Peyer's patch (tissue), 4 donors: Measurements from ENCODE around the gene ASB14. TPM values are rescaled to one million over a fixed set of nuclear protein-coding genes. Genes with fewer than 3 reads are reported as not detected.
"Not testable (repeated sequence)": the region's sequence is repeated elsewhere in the genome, so short reads cannot be mapped to it uniquely, and the experiment has no call there.

Experiments
- DNase-seq, 3 donors: peaks; one replicate each; pipeline ENCODE4 v3.0.0-alpha.2; 2017 to 2019
- H3K27ac ChIP-seq, 4 donors: fragments of 200-600 bp; sonication (generic); one replicate each; pipeline ENCODE4 v1.5.1; 2016 to 2019
- H3K27me3 ChIP-seq, 2 donors: fragments of 200-600 bp; sonication (generic); one replicate each; pipeline ENCODE4 v1.5.1; 2019
- H3K36me3 ChIP-seq, 3 donors: fragments of 200-600 bp; sonication (generic); one replicate each; pipeline ENCODE4 v1.5.1; 2016 to 2019
- H3K4me1 ChIP-seq, 4 donors: fragments of 200-600 bp; sonication (generic); one replicate each; pipeline ENCODE4 v1.5.1; 2016 to 2019
- H3K4me3 ChIP-seq, 4 donors: fragments of 200-600 bp; sonication (generic); 1 replicate in 3 of 4; 2 replicates in 1 of 4; pipeline ENCODE4 v1.5.1; 2016 to 2019; ENCODE audit warnings: mild to moderate bottlenecking in 1 of 4
- H3K9me3 ChIP-seq, 4 donors: fragments of 200-600 bp; sonication (generic); one replicate each; pipeline ENCODE4 v1.5.1; 2016 to 2019; ENCODE audit warnings: mild to moderate bottlenecking in 1 of 4
- CTCF ChIP-seq, 6 experiments: fragments of 450-650 bp in 4 of 6; fragments of 200-600 bp in 2 of 6; sonication (generic) in 1 of 6; IDR thresholded peaks; one replicate each; pipeline ENCODE4 v1.5.1; 2017 to 2019; ENCODE audit warnings: antibody characterized with exemption in 6 of 6, mild to moderate bottlenecking in 3 of 6, moderate library complexity in 1 of 6
- POLR2A ChIP-seq, 2 donors: fragments of 450-650 bp; IDR thresholded peaks; one replicate each; pipeline ENCODE4 v1.5.1; 2017; ENCODE audit warnings: antibody characterized with exemption in 2 of 2, mild to moderate bottlenecking in 2 of 2, moderate library complexity in 2 of 2
- total RNA-seq, 4 donors: library from RNA; depleted of rRNA; stranded (reverse); fragments of >200 nt; gene quantifications; one replicate each; pipeline ENCODE4 v1.1.0, GENCODE V29; 2016

Gene ASB14
- not detected for total RNA-seq

DNA sequence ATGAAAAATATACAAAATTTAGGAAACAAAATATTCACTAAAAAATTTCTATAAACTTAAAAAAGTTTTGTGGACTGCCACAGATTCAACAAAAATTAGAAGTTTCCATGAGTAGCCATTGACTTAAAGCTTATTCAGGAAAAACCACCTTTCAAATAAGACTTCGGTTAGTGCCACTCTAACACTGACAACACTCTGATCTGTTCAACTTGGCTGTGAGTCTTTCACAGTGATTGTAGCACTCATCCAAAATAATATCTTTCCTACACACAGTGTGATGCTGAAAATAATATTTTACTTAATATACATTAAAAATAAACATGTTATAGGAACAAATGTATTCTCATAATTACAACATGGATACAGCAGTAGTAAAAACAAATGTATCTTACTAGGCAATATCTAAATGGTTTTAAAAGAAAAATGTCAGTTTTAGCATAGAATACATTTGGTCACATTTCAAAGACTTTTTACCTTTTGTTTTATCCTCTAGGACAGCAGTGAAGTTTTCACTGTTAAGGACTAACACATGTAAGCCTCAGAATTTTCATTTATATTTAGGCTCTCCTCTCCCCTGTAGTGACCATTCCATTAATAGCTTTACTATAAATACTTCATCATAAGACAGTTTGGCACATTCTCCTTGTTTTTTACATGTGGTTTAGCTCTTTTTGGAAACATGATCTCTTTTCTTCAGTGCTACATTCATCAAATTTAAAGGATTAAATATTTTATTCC lies at the start of gene ASB14:
ASB14 (minus strand) TSS at position 527 of the 738 bp plus-strand sequence. CDS start 652 bp downstream, outside the sequence.
- H3K36me3 ChIP-seq, result no peaks in the 10 kb centered on the region
- H3K27ac ChIP-seq, result no peak within 1 kb of the TSS
- TF ChIP-seq POLR2A (IDR thresholded peaks at IDR 0.05), result no peak
- TF ChIP-seq CTCF (IDR thresholded peaks at IDR 0.05), result no peak
- no peaks in the 10 kb centered on the region for H3K9me3 ChIP-seq
- H3K4me3 ChIP-seq, result no peak within 1 kb of the TSS
- DNase-seq, result no peak
- H3K4me1 ChIP-seq, result no peaks in the 10 kb centered on the region
- no peaks in the 10 kb centered on the region for H3K27me3 ChIP-seq

DNA sequence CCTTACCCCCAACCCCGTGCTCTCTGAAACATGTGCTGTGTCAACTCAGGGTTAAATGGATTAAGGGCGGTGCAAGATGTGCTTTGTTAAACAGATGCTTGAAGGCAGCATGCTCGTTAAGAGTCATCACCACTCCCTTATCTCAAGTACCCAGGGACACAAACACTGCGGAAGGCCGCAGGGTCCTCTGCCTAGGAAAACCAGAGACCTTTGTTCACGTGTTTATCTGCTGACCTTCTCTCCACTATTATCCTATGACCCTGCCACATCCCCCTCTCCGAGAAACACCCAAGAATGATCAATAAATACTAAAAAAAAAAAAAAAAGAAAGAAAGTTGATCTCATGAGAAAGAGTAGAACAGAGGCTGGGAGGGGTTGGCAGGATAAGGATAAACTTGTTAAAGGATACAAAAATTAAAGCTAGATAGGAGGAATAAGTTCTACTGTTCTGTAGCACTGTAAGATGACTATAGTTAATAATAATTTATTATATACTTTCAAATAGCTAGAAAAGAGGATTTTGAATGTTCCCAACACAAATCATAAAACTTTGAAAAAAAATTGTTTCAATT lies 46.7 kb upstream of the ASB14 start:
- H3K9me3 ChIP-seq, H3K27me3 ChIP-seq, H3K27ac ChIP-seq, DNase-seq, H3K36me3 ChIP-seq, H3K4me3 ChIP-seq, H3K4me1 ChIP-seq: not testable (repeated sequence)

DNA sequence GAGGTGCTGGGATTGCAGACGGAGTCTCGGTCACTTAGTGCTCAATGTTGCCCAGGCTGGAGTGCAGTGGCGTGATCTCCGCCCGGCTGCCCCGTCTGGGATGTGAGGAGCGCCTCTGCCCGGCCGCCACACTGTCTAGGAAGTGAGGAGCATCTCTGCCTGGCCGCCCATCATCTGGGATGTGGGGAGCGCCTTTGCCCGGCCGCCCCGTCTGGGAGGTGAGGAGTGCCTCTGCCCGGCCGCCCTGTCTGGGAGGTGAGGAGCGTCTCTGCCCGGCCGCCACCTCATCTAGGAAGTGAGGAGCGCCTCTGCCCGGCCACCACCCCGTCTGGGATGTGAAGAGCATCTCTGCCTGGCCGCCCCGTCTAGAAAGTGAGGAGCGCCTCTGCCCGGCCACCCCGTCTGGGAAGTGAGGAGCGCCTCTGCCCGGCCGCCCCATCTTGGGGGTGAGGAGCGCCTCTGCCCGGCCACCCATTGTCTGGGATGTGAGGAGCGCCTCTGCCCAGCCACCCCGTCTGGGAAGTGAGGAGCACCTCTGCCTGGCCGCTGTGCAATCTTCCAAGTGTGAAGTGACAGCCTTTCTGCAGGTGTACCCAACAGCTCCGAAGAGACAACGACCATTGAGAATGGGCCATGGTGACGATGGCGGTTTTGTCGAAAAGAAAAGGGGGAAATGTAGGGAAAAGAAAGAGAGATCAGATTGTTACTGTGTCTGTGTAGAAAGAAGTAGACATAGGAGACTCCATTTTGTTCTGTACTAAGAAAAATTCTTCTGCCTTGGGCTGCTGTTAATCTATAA lies 46.0 kb upstream of the ASB14 start:
- not testable (repeated sequence) for H3K27me3 ChIP-seq, H3K27ac ChIP-seq, H3K9me3 ChIP-seq, DNase-seq, H3K4me3 ChIP-seq, H3K4me1 ChIP-seq, H3K36me3 ChIP-seq

GRCh38 chr3:57335283-57335938 lies 42.9 kb upstream of the ASB14 start:
- Histone ChIP-seq H3K9me3 (no peaks in the 10 kb centered on the region), H3K4me3 (no peak overlapping the region), H3K4me1 (no peaks in the 10 kb centered on the region), H3K27me3 (no peaks in the 10 kb centered on the region), H3K36me3 (no peaks in the 10 kb centered on the region), H3K27ac (no peak overlapping the region)
- TF ChIP-seq CTCF (IDR thresholded peaks at IDR 0.05), result no peak
- TF ChIP-seq POLR2A (IDR thresholded peaks at IDR 0.05), result no peak
- no peak for DNase-seq

- no peaks in the 10 kb centered on the region for H3K36me3 ChIP-seq
- no peak for DNase-seq
- no peak overlapping the region for H3K27ac ChIP-seq
- no peaks in the 10 kb centered on the region for H3K4me1 ChIP-seq
- no peaks in the 10 kb centered on the region for H3K9me3 ChIP-seq
- H3K4me3 ChIP-seq, result no peak overlapping the region
- no peak for TF ChIP-seq POLR2A (IDR thresholded peaks at IDR 0.05)
- TF ChIP-seq CTCF (IDR thresholded peaks at IDR 0.05), result peak in 1 of 6 experiments; percentile 19
- no peaks in the 10 kb centered on the region for H3K27me3 ChIP-seq
Measured at GRCh38 chr3:57331078-57331610, 38.7 kb upstream of the ASB14 start.

DNA sequence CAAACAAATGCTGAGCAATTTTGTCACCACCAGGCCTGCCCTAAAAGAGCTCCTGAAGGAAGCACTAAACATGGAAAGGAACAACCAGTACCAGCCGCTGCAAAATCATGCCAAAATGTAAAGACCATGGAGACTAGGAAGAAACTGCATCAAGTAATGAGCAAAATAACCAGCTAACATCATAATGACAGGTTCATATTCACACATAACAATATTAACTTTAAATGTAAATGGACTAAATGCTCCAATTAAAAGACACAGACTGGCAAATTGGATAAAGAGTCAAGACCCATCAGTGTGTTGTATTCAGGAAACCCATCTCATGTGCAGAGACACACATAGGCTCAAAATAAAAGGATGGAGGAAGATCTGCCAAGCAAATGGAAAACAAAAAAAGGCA lies 34.0 kb upstream of the ASB14 start:
- H3K4me1 ChIP-seq, H3K4me3 ChIP-seq, H3K27ac ChIP-seq, H3K27me3 ChIP-seq, H3K9me3 ChIP-seq, H3K36me3 ChIP-seq, DNase-seq: not testable (repeated sequence)
